Cardiac fibroblast (primary cell): ENCODE measurements around the gene MRPL40.
A peak's percentile ranks its signal among the peaks of the same experiment; 100 is the strongest.

Experiments used
- DNase-seq, 2 donors: peaks; one replicate each; pipeline versions ENCODE4 v3.0.0 to v3.0.0-alpha.2; 2010; ENCODE audit warnings: low read depth in 2 of 2
- H3K4me3 ChIP-seq, 2 donors: replicated peaks in 1 of 2; 1 replicate in 1 of 2; 2 replicates in 1 of 2; pipeline ENCODE4 v1.5.1; 2011; ENCODE audit warnings: low read depth in 2 of 2, low read length in 2 of 2, mild to moderate bottlenecking in 2 of 2, moderate library complexity in 1 of 2
- CTCF ChIP-seq: IDR thresholded peaks from one replicate; pipeline ENCODE4 v1.5.1; 2011; ENCODE audit warnings: low read depth, mild to moderate bottlenecking, low read length, inconsistent platforms

The MRPL40 gene

DNA sequence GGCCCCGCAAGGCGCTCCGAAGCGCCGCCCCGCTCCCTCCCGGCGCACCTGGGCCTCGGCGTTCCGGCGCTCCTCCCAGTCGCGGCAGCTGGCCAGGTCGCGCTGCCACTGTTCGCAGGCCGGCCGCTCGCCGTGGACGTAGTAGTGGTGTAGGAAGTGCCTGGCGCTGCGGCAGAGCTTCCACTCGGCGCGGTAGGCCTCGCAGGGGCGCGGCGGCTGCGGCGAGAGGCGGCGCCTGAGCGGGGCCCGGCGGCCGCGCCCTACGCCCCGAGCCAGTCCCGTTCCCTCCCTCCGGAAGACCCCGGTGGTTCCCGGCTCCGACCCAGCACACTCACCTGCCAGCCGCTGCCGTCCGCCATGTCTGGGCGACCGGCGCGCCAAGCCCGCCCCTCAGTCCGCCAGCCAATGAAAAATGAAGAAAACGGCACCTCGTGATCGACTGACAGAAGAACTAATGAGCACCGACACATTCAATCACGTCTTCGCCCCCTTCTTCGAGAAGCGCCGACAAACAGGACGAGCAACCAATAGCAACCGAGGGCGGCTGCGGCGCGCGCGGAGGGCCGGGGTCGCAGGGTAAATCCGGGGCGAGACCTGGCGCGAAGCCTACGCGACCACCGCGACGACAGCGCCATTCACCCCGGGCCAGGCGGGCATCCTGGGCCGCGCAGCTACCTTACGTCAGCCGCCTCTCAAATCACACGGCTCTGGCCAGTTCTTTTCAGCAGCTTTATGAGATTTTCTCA lies 15.2 kb downstream of the MRPL40 start, which contains the start of gene C22orf39:
Gene C22orf39 (minus strand): TSS at position 382 of the 746 bp plus-strand sequence. CDS start 23 bp downstream, at position 359.
- TF ChIP-seq CTCF = no peak
- peak within 1 kb of the TSS; percentile 69 to 72 for H3K4me3 ChIP-seq
- peak; percentile 96 for DNase-seq

DNA sequence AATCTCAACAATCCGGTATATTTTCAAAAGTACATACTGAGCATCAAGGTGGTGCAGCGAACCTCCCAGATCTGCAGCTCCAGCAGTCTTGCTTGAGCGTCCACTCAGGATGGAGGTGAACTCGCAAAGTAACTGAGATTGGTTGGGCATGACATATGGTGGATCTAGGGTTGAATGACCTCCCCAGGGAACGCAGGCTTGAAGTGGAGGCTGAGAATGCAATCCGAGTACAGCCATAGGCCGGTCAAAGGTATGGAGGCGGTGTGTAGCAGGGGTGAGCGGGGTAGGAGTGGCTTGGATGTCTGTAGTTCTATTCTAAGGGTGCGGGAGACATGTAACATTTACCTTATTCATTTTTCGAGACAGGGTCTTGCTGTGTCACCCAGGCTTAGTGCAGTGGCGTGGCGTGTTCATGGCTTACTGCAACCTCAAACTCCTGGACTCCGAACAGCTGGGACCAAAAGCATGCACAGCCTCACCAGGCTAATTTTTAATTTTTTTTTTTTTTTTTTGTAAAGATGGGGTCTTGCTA lies 15.8 kb downstream of the MRPL40 start:
- peak overlapping the region; percentile 69 to 72 for H3K4me3 ChIP-seq
- peak; percentile 77 to 83 for DNase-seq
- no peak for TF ChIP-seq CTCF

DNA sequence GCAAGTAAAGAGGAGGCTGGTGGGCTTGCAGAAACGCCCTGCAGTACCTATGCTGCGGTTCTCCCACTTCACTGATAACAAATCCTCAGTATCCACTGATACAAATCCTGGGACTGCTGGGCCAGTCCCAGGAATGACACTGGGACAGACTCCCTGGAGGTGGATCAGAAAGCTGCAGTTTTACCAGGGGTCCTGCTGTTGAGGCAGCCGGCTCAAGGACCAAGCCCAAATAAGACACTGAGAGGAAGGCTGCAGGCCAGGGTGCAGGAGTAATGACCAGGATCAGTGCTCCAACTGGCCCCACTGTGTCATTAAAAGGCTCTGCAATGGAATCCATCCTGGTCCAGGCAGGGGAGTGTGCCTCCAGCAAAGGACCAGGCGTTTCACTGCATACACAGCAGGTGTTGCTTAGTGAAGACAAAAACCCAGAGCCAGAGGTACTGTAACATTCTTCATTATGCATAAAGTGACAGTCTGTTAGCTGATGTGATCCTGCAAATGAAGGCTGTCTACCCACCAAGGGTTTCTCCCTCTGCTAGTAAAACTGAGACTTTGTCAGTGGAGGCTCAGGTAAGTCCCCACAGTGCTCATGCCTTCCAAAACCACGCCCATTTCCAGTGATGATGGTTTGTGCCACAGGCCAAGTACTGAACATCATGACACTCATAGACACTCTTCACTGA lies 16.5 kb downstream of the MRPL40 start:
- H3K4me3 ChIP-seq = no peak overlapping the region
- TF ChIP-seq CTCF = no peak
- DNase-seq = no peak

- TF ChIP-seq CTCF = no peak
- DNase-seq = no peak
Measured at GRCh38 chr22:19449422-19449767, 17.1 kb downstream of the MRPL40 start.

DNA sequence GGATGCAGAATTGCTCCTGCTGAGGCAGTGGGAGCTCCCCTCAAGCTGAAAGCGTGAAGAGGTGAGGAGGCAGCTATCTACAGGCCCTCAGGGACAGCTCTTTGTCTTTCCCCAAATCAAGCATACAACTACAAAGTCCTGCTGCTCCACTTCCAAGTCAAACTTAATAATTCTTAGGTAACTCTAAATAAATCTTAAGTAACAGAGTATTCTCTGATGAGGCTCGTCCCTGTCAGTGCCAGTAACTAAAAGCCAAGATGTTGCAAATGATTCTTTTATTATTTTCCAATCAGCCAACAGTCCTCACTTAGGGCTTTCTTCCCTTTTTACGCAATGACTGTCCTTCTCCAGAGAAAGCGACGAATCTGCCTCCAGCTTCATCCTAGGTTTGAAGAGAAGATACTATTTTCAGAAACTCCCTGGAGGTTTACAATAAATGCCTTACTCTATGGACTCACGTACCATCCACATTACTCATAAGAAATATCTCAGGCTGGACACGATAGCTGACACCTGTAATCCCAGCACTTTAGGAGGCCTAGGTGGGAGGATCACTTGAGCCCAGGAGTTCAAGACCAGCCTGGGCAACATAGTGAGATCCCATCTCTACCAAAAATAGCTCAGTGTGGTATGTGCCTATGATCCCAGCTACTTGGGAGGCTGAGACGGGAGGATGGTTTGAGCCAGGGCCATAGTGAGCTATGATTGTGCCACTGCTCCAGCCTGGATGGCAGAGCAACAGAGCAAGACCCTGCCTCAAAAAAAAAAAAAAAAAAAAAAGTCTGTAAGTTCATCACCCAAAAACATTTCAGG lies 18.2 kb downstream of the MRPL40 start:
- H3K4me3 ChIP-seq = no peak overlapping the region
- no peak for TF ChIP-seq CTCF
- DNase-seq = peak in 1 of 2 donors; percentile 55

More at GRCh38 chr22:19449422-19449767, 17.1 kb downstream of the MRPL40 start:
- H3K4me3 ChIP-seq = no peak overlapping the region

GRCh38 chr22:19451570-19451969 lies 19.2 kb downstream of the MRPL40 start:
- H3K4me3 ChIP-seq = no peak overlapping the region
- no peak for DNase-seq
- TF ChIP-seq CTCF = no peak
